Kidney tubule cell (primary cell): ENCODE measurements around the gene MMEL1.
"Not testable (repeated sequence)": the region's sequence is repeated elsewhere in the genome, so short reads cannot be mapped to it uniquely, and the experiment has no call there.

Source experiments
- DNase-seq: peaks from one replicate; pipeline ENCODE4 v3.0.0-alpha.2; 2018; ENCODE audit warnings: low spot score

MMEL1 gene

GRCh38 chr1:2556277-2556677 is 76.5 kb downstream of the MMEL1 start, which contains the start of gene TNFRSF14:
TSS of gene TNFRSF14 (plus strand) at chr1:2556371. CDS start at chr1:2556665, 294 bp downstream.
- DNase-seq = peak; percentile 49

- peak; percentile 52 for DNase-seq
Measured at GRCh38 chr1:2555634-2556276, 77.1 kb downstream of the MMEL1 start.

GRCh38 chr1:2554621-2555387 is 78.0 kb downstream of the MMEL1 start:
- DNase-seq = no peak

- no peak for DNase-seq
Measured at GRCh38 chr1:2553871-2554620, 78.8 kb downstream of the MMEL1 start.

GRCh38 chr1:2553076-2553475 is 79.7 kb downstream of the MMEL1 start:
- DNase-seq = not testable (repeated sequence)

- no peak for DNase-seq
Measured at GRCh38 chr1:2552189-2552588, 80.6 kb downstream of the MMEL1 start.

GRCh38 chr1:2551544-2551943 is 81.3 kb downstream of the MMEL1 start:
- DNase-seq = not testable (repeated sequence)

- DNase-seq = not testable (repeated sequence)
Measured at GRCh38 chr1:2550309-2550861, 82.4 kb downstream of the MMEL1 start.

- DNase-seq = not testable (repeated sequence)
Measured at GRCh38 chr1:2549367-2550029, 83.3 kb downstream of the MMEL1 start.

- peak; percentile 86 for DNase-seq
Measured at GRCh38 chr1:2548068-2548589, 84.7 kb downstream of the MMEL1 start.

- peak; percentile 40 for DNase-seq
Measured at GRCh38 chr1:2547210-2548067, 85.4 kb downstream of the MMEL1 start.

GRCh38 chr1:2546515-2547209 is 86.2 kb downstream of the MMEL1 start:
- DNase-seq = peak; percentile 95

GRCh38 chr1:2545754-2546514 is 86.9 kb downstream of the MMEL1 start:
- DNase-seq = peak; percentile 89

GRCh38 chr1:2544875-2545640 is 87.8 kb downstream of the MMEL1 start:
- DNase-seq = no peak

- no peak for DNase-seq
Measured at GRCh38 chr1:2544093-2544874, 88.5 kb downstream of the MMEL1 start.

- no peak for DNase-seq
Measured at GRCh38 chr1:2543543-2544092, 89.2 kb downstream of the MMEL1 start.

GRCh38 chr1:2542246-2542915 is 90.4 kb downstream of the MMEL1 start:
- DNase-seq = no peak
